Stimulated activated CD4-positive, alpha-beta T cell treated with anti-CD3 and anti-CD28 coated beads, Interleukin-4, amount 100 ng/mL, for 24 hours (primary cell): ENCODE measurements around the gene SH3YL1.
"Not testable (repeated sequence)": the region's sequence is repeated elsewhere in the genome, so short reads cannot be mapped to it uniquely, and the experiment has no call there.

Experiments used
- DNase-seq: peaks from one replicate; pipeline ENCODE4 v3.0.0-alpha.2; 2020

The SH3YL1 gene

DNA sequence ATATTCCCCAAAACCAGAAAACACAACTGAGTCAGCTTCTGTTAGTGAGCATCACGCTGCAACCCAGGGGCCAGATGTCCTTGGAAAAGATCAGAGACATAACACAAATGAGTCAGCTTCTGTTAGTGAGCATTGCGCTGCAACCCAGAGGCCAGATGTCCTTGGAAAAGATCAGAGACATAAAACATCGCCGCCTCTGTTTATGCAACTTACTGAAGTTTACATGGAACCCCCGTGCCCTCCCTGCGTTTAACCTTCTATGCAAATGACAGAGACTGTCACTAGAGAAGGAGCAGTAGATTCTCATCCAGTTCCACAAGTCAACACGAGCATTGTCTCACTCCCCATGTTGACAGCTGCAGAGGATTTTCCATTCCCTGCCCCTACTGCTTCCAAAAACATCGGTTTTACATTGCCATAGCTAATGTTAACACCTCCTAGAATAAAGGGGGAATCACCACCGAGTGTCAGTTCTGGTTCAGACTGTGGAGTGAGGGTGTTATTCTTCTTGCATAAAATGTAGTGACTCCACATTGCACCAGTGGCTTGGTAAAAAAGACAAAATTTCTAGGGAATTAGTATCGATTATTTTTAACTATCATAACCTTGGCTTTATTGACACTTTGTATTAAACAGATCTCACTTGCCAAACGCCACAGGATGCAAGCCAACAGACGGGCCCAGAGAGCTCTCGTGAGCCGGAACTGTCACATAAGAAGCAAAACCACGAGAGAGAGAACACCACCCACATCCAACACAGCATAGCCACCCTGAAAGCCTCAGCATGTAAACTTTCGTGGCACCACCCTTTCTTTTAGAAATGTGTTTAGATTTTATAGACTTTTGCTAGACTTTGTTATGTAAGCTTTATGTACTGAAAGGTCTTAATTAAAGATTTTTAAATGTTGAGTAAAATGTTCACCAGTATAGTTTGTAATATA, 87.7 kb downstream of the SH3YL1 start:
- DNase-seq, result peak; percentile 40

DNA sequence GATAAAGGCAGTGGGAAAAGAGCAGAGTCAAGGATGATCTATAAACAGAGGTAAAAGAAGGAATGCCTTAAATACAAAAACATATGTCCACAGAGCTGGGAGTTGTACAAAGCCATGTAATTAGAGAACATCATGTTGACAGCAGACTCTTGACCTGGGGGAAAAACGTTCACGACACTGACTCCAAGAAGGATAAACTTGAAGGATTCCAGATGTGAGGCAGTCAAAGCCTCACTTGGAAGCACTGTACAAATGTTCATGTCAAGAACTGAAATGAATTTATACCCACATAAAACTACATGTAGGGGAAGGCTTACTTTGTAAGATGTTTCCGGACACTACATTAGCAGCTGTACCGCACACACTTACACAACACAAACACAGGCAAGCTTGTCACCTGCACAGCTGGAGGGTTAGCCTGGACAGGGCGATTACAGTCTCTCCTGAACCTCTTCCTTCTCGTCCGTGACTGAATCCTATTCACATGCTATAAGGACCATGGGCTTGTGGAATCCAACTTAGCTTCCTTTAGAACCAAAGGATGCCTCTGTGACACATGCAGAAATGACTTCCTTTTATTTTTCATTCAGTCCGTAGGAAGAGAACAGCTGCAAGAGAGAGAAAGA, 88.6 kb downstream of the SH3YL1 start:
- DNase-seq, result no peak

DNA sequence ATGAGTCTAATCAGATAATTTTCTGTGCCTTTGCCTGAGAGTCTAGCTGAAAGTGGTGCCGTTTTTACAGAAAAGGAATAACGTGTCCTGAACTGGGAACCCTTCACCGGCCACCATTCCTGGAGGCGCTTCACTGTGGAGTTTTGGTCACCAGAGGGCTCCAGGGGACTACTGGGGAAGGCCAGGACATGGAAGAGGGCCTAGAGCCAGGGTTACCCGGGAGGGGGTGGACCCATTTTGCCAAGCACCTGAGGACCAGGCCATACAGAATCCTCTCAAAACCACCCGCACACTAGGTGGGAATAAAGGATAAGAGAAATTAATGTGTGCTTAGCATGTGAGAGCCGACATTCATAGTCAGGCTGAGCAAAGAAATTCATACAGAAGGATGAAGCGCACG, 91.7 kb downstream of the SH3YL1 start:
- DNase-seq, result not testable (repeated sequence)

DNA sequence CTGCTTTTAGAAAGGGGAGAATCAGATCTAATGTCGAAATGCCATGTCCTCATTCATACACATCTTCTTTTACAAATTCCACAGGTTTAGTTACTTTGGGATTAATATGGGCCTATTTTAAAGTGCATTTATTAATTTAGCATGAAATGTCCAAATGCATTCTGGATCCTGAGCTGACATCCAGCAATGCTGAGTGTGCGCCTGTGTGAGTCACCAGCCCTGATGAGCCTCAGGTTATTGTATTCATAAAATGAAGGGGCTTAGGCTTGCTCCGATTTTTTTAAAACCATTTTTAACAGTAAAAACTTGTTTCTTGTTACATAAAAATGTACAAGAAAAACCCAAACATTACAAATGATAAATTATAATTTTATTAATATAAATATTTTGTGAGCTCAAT, 94.1 kb downstream of the SH3YL1 start:
- DNase-seq, result no peak
